ENCODE measurements around the gene HSPD1.

GRCh38 chr2:197454923-197455322 is 44.7 kb downstream of the HSPD1 start:
- no peak for TF ChIP-seq CTCF (conservative IDR thresholded peaks at IDR 0.05 in 1 of 2, IDR thresholded peaks at IDR 0.05 in 1 of 2; ENCODE audit: extremely low read depth in 1 of 2, insufficient read depth in 1 of 2, low read depth in 1 of 2, low read length in 2 of 2)
- TF ChIP-seq EZH2 (IDR thresholded peaks at IDR 0.05; ENCODE audit: borderline replicate concordance, low read length): no peak
